ENCODE data around the gene TMEM151B.
A peak's percentile ranks its signal among the peaks of the same experiment; 100 is the strongest.

Gene TMEM151B

DNA sequence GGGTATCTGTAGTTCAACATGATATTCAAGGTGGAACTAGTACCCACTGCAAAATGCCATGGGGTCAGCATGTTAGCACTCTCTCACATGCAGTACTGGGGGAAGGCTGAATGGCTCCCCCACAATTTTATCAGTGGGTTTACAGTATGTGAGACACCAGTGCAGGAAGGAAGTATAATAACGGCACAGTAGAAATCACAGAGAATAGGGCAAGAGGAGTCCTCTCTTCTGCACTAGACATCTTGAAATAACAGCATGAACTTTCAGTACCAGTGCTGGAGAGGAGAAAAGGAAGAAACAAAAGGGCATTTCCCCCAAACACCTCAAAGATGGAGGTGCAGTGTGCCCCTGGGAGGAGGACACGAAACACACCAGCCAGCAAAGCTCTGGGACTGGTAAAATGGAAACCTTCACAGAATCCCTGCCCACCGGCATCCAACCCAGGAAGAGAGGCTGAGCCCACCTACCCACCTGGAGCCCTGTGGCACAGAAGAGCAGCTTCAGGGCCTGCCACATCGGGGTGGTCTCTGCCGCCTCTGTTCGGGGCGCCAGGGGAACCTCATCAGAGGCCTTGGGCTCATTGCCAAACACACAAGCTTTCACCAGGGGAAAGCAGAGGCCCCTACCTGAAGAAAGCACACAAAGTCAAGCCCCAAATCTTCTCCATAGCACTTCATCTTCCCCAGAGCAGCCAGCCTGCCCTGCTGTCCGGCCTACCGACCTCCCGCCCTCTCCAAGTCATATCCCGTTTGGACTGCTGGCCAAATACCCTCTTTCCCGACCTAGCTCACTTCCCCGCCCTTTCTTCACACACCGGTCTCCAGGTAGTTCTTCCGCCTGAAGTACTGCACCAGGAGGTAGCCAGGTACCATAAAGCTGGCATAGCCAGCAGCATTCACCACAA is 14.1 kb upstream of the TMEM151B start:
- no peak for TF ChIP-seq SPI1 (IDR thresholded peaks at IDR 0.05; ENCODE audit: low read depth, low read length)
- TF ChIP-seq POLR2AphosphoS5 (IDR thresholded peaks at IDR 0.05; ENCODE audit: low read depth, low read length): peak; percentile 27; the same call in 1 of the 2 replicates
- no peak for DNase-seq (ENCODE audit: insufficient read length, low spot score)
- FAIRE-seq: peak; percentile 51

DNA sequence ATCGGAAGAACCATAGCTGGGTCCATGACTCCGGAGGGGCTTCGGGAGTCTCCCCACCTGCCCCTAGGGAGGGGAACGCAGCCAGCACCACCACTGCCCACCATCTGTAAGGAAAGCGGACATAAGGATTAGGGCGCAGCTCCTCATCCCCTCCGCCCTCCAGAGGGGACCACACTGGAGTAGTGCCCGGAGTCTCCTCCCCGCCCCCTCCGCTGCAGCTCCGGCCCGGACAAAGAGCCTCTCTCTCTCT is 13.6 kb upstream of the TMEM151B start:
- no peak for DNase-seq (ENCODE audit: insufficient read length, low spot score)
- no peak for FAIRE-seq
- TF ChIP-seq POLR2A (IDR thresholded peaks at IDR 0.05; ENCODE audit: low read depth, low read length) (no peak), TAF1 (IDR thresholded peaks at IDR 0.05; ENCODE audit: low read depth, low read length) (no peak), POU2F2 (IDR thresholded peaks at IDR 0.05; ENCODE audit: low read depth, low read length) (no peak), POLR2AphosphoS5 (IDR thresholded peaks at IDR 0.05; ENCODE audit: low read depth, low read length) (no peak), PAX5 (IDR thresholded peaks at IDR 0.05; ENCODE audit: insufficient read depth, low read length, severe bottlenecking) (no peak), SPI1 (IDR thresholded peaks at IDR 0.05; ENCODE audit: low read depth, low read length) (no peak)

- DNase-seq (ENCODE audit: insufficient read length, low spot score): no peak
- TF ChIP-seq POU2F2 (IDR thresholded peaks at IDR 0.05; ENCODE audit: low read depth, low read length) (0 out of 2 replicates have a peak, but pooled peaks have one; percentile 49), TAF1 (IDR thresholded peaks at IDR 0.05; ENCODE audit: low read depth, low read length) (peak; percentile 44), POLR2AphosphoS5 (IDR thresholded peaks at IDR 0.05; ENCODE audit: low read depth, low read length) (peak; percentile 36), SPI1 (IDR thresholded peaks at IDR 0.05; ENCODE audit: low read depth, low read length) (peak; percentile 29; the same call in 1 of the 2 replicates), POLR2A (IDR thresholded peaks at IDR 0.05; ENCODE audit: low read depth, low read length) (no peak), PAX5 (IDR thresholded peaks at IDR 0.05; ENCODE audit: insufficient read depth, low read length, severe bottlenecking) (peak; percentile 23)
- FAIRE-seq: peak; percentile 84
Measured at GRCh38 chr6:44257025-44257752, 13.1 kb upstream of the TMEM151B start, which contains the start of gene SLC35B2. SLC35B2 (minus strand) TSS chr6:44257528; CDS start chr6:44257410, 118 bp downstream.

DNA sequence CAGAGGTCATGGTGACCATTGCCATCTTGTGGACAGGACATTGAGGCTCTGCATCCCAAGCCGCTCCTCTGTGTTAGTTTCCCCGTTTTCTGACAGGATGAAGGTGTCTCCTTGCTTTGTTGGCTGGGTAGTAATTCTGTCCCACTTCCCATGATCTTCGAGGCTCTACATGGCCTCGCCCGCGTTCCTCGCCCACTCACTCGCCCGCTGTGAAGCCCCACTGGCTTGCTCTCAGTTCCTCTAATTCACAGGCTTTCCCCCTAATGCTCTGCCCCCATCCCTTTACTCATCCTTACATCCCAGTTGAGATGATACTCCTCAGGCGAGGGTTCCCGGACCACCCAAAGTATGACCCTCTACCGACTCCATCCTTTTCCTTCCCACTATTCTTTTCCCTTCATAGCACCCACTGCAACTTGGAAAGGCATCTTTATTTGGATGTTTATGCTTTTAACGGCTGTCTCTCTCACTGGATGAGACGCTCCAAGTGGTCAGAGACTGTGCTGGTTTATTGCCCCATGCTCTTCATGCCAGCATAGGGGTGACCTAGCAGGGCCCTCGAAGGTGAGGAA is 12.4 kb upstream of the TMEM151B start:
- TF ChIP-seq PAX5 (IDR thresholded peaks at IDR 0.05; ENCODE audit: insufficient read depth, low read length, severe bottlenecking): no peak
- peak; percentile 98 for TF ChIP-seq SPI1 (IDR thresholded peaks at IDR 0.05; ENCODE audit: low read depth, low read length)
- TF ChIP-seq TAF1 (IDR thresholded peaks at IDR 0.05; ENCODE audit: low read depth, low read length): no peak
- peak; percentile 80 for TF ChIP-seq POLR2A (IDR thresholded peaks at IDR 0.05; ENCODE audit: low read depth, low read length)
- TF ChIP-seq POU2F2 (IDR thresholded peaks at IDR 0.05; ENCODE audit: low read depth, low read length): peak; percentile 13; the same call in 1 of the 2 replicates
- TF ChIP-seq POLR2AphosphoS5 (IDR thresholded peaks at IDR 0.05; ENCODE audit: low read depth, low read length): peak; percentile 79; the same call in 1 of the 2 replicates
- DNase-seq (ENCODE audit: insufficient read length, low spot score): no peak
- FAIRE-seq: peak; percentile 9

DNA sequence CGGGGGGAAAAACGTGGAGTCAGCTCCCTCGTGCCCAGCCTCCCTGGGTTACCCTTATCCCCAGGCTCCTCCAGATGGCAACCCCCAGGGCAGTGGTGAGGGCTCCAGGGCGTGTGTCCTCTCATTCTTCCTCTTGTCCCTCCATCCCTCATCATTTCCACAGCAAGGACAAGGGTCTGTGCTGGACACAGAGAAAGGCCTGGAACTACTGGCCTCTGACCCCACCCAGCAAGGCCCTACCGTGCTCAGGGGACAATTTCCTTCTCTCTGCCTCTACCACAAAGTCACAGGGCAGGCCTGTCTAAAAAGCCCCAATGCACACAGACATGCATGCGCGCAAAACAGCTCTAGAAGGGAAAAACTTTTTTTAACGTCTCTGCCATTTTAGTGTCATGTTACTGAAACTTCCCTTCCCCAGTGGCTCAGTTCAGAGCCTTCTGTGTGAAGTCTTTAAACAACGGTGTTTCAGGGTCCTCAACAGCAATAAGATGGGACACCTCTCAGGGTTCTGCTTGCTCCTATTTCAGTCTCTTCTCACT is 11.9 kb upstream of the TMEM151B start:
- DNase-seq (ENCODE audit: insufficient read length, low spot score) (no peak), FAIRE-seq (peak; percentile 16)
- TF ChIP-seq PAX5 (IDR thresholded peaks at IDR 0.05; ENCODE audit: insufficient read depth, low read length, severe bottlenecking): no peak
- peak; percentile 55; the same call in 1 of the 2 replicates for TF ChIP-seq POU2F2 (IDR thresholded peaks at IDR 0.05; ENCODE audit: low read depth, low read length)
- TF ChIP-seq TAF1 (IDR thresholded peaks at IDR 0.05; ENCODE audit: low read depth, low read length): 0 out of 2 replicates have a peak, but pooled peaks have one; percentile 36
- no peak for TF ChIP-seq SPI1 (IDR thresholded peaks at IDR 0.05; ENCODE audit: low read depth, low read length)

DNA sequence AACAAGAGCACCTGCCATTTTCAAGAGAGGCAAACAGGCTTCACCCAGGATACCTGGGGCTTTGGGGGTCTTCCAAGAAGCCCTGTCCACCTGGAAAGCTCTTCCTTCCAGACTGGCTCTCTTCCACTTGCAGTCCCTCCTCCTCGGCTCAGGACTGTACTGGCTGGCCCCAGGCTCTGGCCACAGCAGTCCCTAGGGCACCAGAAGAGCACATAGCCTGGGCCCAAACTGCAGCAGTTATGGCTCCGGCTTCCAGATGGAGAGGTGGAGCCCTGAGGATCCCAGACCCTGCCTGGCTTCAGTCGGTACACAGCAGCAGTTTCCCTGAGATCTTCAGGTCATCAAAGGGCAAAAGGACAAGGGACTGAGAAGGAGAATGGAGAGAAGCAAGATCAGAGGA is 11.3 kb upstream of the TMEM151B start:
- TF ChIP-seq POLR2AphosphoS5 (IDR thresholded peaks at IDR 0.05; ENCODE audit: low read depth, low read length): no peak
- no peak for TF ChIP-seq POU2F2 (IDR thresholded peaks at IDR 0.05; ENCODE audit: low read depth, low read length)
- TF ChIP-seq SPI1 (IDR thresholded peaks at IDR 0.05; ENCODE audit: low read depth, low read length): no peak
- TF ChIP-seq PAX5 (IDR thresholded peaks at IDR 0.05; ENCODE audit: insufficient read depth, low read length, severe bottlenecking): no peak
- TF ChIP-seq TAF1 (IDR thresholded peaks at IDR 0.05; ENCODE audit: low read depth, low read length): no peak
- TF ChIP-seq POLR2A (IDR thresholded peaks at IDR 0.05; ENCODE audit: low read depth, low read length): no peak
- FAIRE-seq (no peak), DNase-seq (ENCODE audit: insufficient read length, low spot score) (no peak)

DNA sequence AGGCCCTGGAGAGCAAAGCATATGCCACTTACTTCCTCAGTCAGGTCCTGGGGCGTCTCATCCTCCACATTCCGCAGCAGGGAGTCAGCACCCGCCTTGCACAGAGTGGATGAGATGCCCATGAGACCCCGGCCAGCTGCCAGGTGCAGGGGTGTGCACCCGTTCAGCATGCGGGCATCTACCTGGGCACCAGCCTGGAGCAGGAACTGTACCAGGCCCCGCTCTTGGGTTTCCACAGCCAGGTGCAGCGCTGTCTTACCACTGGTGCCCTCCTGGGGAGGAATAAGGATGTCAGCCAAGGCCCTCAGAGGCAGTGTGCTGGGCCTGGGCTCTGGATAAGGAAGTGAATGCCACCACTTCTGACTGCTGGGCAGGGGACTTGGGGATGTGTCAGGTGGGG is 10.2 kb upstream of the TMEM151B start:
- DNase-seq (ENCODE audit: insufficient read length, low spot score) (no peak), FAIRE-seq (no peak)
- TF ChIP-seq PAX5 (IDR thresholded peaks at IDR 0.05; ENCODE audit: insufficient read depth, low read length, severe bottlenecking) (no peak), SPI1 (IDR thresholded peaks at IDR 0.05; ENCODE audit: low read depth, low read length) (peak; percentile 47; the same call in 1 of the 2 replicates)

DNA sequence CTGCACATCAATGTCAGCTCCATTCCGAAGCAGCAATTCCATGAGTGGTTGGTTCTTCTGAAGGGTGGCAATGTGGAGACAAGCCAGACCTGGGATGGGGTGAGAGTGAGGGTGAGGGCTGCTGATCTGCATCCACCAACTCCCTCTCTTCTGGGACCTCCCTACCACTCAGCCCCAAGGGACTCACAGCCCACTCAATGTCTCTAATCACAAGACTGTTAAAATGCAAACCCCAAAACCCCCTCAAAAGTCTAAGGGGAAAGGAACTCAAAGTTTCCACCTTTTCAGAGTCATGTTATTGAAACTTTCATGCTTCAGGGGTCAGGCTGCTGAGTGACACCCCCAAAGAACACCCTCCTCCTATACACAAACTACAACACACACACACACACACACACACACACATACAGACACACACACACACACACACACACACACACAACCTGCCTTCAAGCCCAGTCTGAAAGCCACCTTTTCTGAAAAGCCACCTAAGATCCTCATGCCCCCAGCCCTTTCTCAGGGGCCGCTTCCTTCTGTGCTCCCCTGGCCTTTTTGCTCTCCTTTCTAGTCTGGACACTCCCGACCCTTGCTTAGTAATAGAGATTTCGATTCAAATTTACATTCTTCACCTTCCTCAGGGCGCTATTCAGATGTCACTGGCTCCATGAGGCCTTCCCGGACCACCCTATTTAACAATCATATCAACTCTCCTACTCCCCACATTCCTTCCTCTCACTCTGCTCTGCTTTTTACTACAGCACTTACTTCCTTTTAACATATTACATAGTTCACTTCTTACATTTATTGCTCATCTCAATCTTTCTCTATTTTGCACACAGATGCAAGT is 9.6 kb upstream of the TMEM151B start:
- DNase-seq (ENCODE audit: insufficient read length, low spot score) (no peak), FAIRE-seq (peak; percentile 74)
- TF ChIP-seq PAX5 (IDR thresholded peaks at IDR 0.05; ENCODE audit: insufficient read depth, low read length, severe bottlenecking) (no peak), TAF1 (IDR thresholded peaks at IDR 0.05; ENCODE audit: low read depth, low read length) (no peak), POU2F2 (IDR thresholded peaks at IDR 0.05; ENCODE audit: low read depth, low read length) (peak; percentile 18; the same call in 1 of the 2 replicates), POLR2AphosphoS5 (IDR thresholded peaks at IDR 0.05; ENCODE audit: low read depth, low read length) (peak; percentile 65; the same call in 1 of the 2 replicates), SPI1 (IDR thresholded peaks at IDR 0.05; ENCODE audit: low read depth, low read length) (no peak), POLR2A (IDR thresholded peaks at IDR 0.05; ENCODE audit: low read depth, low read length) (peak; percentile 81)
